Measurements from ENCODE around the gene CPS1. TPM values are rescaled to one million over a fixed set of nuclear protein-coding genes. Genes with fewer than 3 reads are reported as not detected.

Gene CPS1
- polyA plus RNA-seq, 10 donors, result 1.0 to 2.9 (median 2.3) TPM

- DNase-seq, result no peak
These were observed 9.8 kb upstream of the CPS1 start for GRCh38 chr2:210546424-210547208.

- no peak for DNase-seq
These were observed 8.4 kb upstream of the CPS1 start for GRCh38 chr2:210548031-210548430.

- no peak for DNase-seq
These were observed 7.5 kb upstream of the CPS1 start for GRCh38 chr2:210548878-210549384.

GRCh38 chr2:210551001-210551400 lies 5.4 kb upstream of the CPS1 start:
- DNase-seq, result peak; percentile 15 to 62 (median 19)

- no peak for DNase-seq
These were observed 3.0 kb upstream of the CPS1 start for GRCh38 chr2:210553373-210553772.

GRCh38 chr2:210555555-210555954 lies 844 bp upstream of the CPS1 start:
- DNase-seq, result no peak

- DNase-seq, result no peak
These were observed 1.3 kb downstream of the CPS1 start for GRCh38 chr2:210557721-210558120.

GRCh38 chr2:210558708-210559107 lies 2.3 kb downstream of the CPS1 start:
- DNase-seq, result peak in 2 of 3 donors; percentile 10 to 31

GRCh38 chr2:210559182-210559581 lies 2.8 kb downstream of the CPS1 start:
- no peak for DNase-seq

- no peak for DNase-seq
These were observed 5.1 kb downstream of the CPS1 start for GRCh38 chr2:210561475-210561874.

GRCh38 chr2:210562091-210562490 lies 5.7 kb downstream of the CPS1 start:
- no peak for DNase-seq

- no peak for DNase-seq
These were observed 6.2 kb downstream of the CPS1 start for GRCh38 chr2:210562502-210563080.

- no peak for DNase-seq
These were observed 10.9 kb downstream of the CPS1 start for GRCh38 chr2:210567279-210567678.

- DNase-seq, result no peak
These were observed 11.7 kb downstream of the CPS1 start for GRCh38 chr2:210568108-210568507.

- DNase-seq, result peak; percentile 24 to 58 (median 24)
These were observed 21.1 kb downstream of the CPS1 start for GRCh38 chr2:210577263-210578071.

GRCh38 chr2:210584834-210585233 lies 28.4 kb downstream of the CPS1 start:
- DNase-seq, result no peak

GRCh38 chr2:210586381-210586780 lies 30.0 kb downstream of the CPS1 start:
- DNase-seq, result no peak

GRCh38 chr2:210591663-210592062 lies 35.3 kb downstream of the CPS1 start:
- no peak for DNase-seq

GRCh38 chr2:210592726-210593125 lies 36.3 kb downstream of the CPS1 start:
- no peak for DNase-seq

GRCh38 chr2:210593166-210593565 lies 36.8 kb downstream of the CPS1 start:
- DNase-seq, result no peak

- no peak for DNase-seq
These were observed 41.8 kb downstream of the CPS1 start for GRCh38 chr2:210598219-210598618.

GRCh38 chr2:210599476-210599875 lies 43.1 kb downstream of the CPS1 start:
- no peak for DNase-seq

- DNase-seq, result no peak
These were observed 48.3 kb downstream of the CPS1 start for GRCh38 chr2:210604666-210605065.

Data from muscle of back (tissue), 11 donors.